Cardiac muscle cell (in vitro differentiated cells and primary cell): ENCODE measurements around the gene ELF4. TPM values are rescaled to one million over a fixed set of nuclear protein-coding genes. Genes with fewer than 3 reads are reported as not detected.
A peak's percentile ranks its signal among the peaks of the same experiment; 100 is the strongest.

Experiments used
- DNase-seq, 2 donors: peaks; one replicate each; pipeline versions ENCODE4 v3.0.0 to v3.0.0-alpha.2; 2010 to 2017; ENCODE audit warnings: low read depth in 1 of 2, low spot score in 1 of 2
- H3K27ac ChIP-seq: fragments of 200-600 bp; sonication (generic); 2 replicates; pipeline ENCODE4 v1.5.1; 2016
- H3K27me3 ChIP-seq: fragments of 200-600 bp; sonication (generic); 2 replicates; pipeline ENCODE4 v1.6.0; 2016; ENCODE audit warnings: control low read depth
- H3K36me3 ChIP-seq: fragments of 200-600 bp; sonication (generic); 2 replicates; pipeline ENCODE4 v1.5.1; 2016; ENCODE audit warnings: control low read depth
- H3K4me1 ChIP-seq: fragments of 200-600 bp; sonication (generic); 2 replicates; pipeline ENCODE4 v1.8.1; 2017; ENCODE audit warnings: low read depth, mild to moderate bottlenecking, mixed run types
- H3K4me3 ChIP-seq: fragments of 200-600 bp; sonication (generic); 2 replicates; pipeline ENCODE4 v1.5.1; 2016; ENCODE audit warnings: mild to moderate bottlenecking
- H3K9me3 ChIP-seq: fragments of 200-600 bp; sonication (generic); 2 replicates; pipeline ENCODE4 v1.5.1; 2017; ENCODE audit warnings: low read depth, mild to moderate bottlenecking, control low read depth
- CTCF ChIP-seq: IDR thresholded peaks from 2 replicates; pipeline ENCODE4 v1.5.1; 2012; ENCODE audit warnings: low read depth, mild to moderate bottlenecking, low read length
- polyA plus RNA-seq: library from polyadenylated mRNA; unstranded; fragments of >200 nt; fragmentation: Nextera tagmentation; extraction: Ambion mirVana; gene quantifications from 2 replicates; pipeline ENCODE4 v1.2.1, GENCODE V29; 2016
- total RNA-seq: library from RNA; depleted of rRNA; stranded (reverse); fragments of >200 nt; gene quantifications from 2 replicates; pipeline ENCODE4 v1.2.3, GENCODE V29; 2016

The ELF4 gene
- total RNA-seq (1.8 and 1.9 TPM in 2 replicates), polyA plus RNA-seq (0.88 and 1.3 TPM in 2 replicates)

GRCh38 chrX:130110379-130111219, at the start of gene ELF4:
ELF4 (minus strand) TSS chrX:130110497; CDS start chrX:130081330, 29,167 bp downstream.
- H3K4me3 ChIP-seq: peak within 1 kb of the TSS; percentile 22
- peaks cover 19% of the 10 kb centered on the region for H3K27me3 ChIP-seq
- H3K27ac ChIP-seq: no peak within 1 kb of the TSS
- no peaks in the 10 kb centered on the region for H3K9me3 ChIP-seq
- peak; percentile 20 to 68 for DNase-seq
- H3K4me1 ChIP-seq: no peaks in the 10 kb centered on the region
- TF ChIP-seq CTCF: no peak
- no peaks in the 10 kb centered on the region for H3K36me3 ChIP-seq

GRCh38 chrX:130159776-130160175, 49.5 kb upstream of the ELF4 start:
- Histone ChIP-seq H3K4me3 (no peak overlapping the region), H3K27ac (no peak overlapping the region), H3K4me1 (no peaks in the 10 kb centered on the region), H3K27me3 (no peaks in the 10 kb centered on the region), H3K9me3 (no peaks in the 10 kb centered on the region), H3K36me3 (peaks cover 6% of the 10 kb centered on the region)
- DNase-seq: no peak
- TF ChIP-seq CTCF: no peak

- Histone ChIP-seq H3K4me1 (no peaks in the 10 kb centered on the region), H3K36me3 (peaks cover 6% of the 10 kb centered on the region), H3K4me3 (no peak overlapping the region), H3K9me3 (no peaks in the 10 kb centered on the region), H3K27ac (no peak overlapping the region), H3K27me3 (no peaks in the 10 kb centered on the region)
- DNase-seq: no peak
- no peak for TF ChIP-seq CTCF
Observed at GRCh38 chrX:130158311-130158710, 48.0 kb upstream of the ELF4 start.

GRCh38 chrX:130155564-130155963, 45.3 kb upstream of the ELF4 start:
- Histone ChIP-seq H3K9me3 (no peaks in the 10 kb centered on the region), H3K36me3 (peaks cover 6% of the 10 kb centered on the region), H3K27me3 (no peaks in the 10 kb centered on the region), H3K4me1 (no peaks in the 10 kb centered on the region), H3K27ac (no peak overlapping the region), H3K4me3 (no peak overlapping the region)
- no peak for TF ChIP-seq CTCF
- peak in 1 of 2 donors; percentile 30 for DNase-seq

GRCh38 chrX:130147631-130148030, 37.3 kb upstream of the ELF4 start:
- Histone ChIP-seq H3K27me3 (no peaks in the 10 kb centered on the region), H3K36me3 (peaks cover 9% of the 10 kb centered on the region), H3K4me3 (no peak overlapping the region), H3K27ac (no peak overlapping the region), H3K9me3 (no peaks in the 10 kb centered on the region), H3K4me1 (no peaks in the 10 kb centered on the region)
- DNase-seq: no peak
- TF ChIP-seq CTCF: no peak
